ENCODE measurements around the gene TSPEAR.
"Not testable (repeated sequence)": the region's sequence is repeated elsewhere in the genome, so short reads cannot be mapped to it uniquely, and the experiment has no call there.

Gene TSPEAR

DNA sequence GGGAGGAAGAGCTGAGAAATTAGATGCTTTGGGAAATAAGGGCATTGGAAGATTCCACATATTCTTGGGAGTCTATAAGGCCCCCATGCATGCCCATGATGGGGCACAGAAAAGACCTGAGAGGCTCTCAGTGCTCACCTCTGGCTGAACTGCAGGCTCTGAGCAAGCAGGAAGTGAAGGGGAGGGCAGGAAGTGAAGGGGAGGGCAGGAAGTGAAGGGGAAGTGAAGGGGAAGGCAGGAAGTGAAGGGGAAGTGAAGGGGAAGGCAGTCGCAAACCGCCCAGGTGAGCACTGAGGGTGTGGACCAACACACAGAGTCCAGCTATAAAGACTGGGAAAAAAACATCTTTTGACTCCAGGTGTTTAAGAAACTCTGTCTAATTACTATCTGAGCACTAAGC lies 80.9 kb downstream of the TSPEAR start:
- Histone ChIP-seq H3K4me3 (no peak overlapping the region), H3K27me3 (no peaks in the 10 kb centered on the region), H3K4me1 (peaks cover 0 to 21% (median 13%) of the 10 kb centered on the region in 10 experiments; a peak in 16 of 20 replicates), H4K20me1 (no peaks in the 10 kb centered on the region), H3K36me3 (no peaks in the 10 kb centered on the region), H3K9me3 (replicated peaks in 1 of 11) (peaks cover 37 to 51% (median 40%) of the 10 kb centered on the region in 11 experiments), H3K9ac (no peak overlapping the region), H3K27ac (no peak overlapping the region), H3K4me2 (peak overlapping the region in 9 of 11 experiments; percentile 3 to 64 (median 34); a peak in 14 of 22 replicates)
- TF ChIP-seq Cebpa-rat (IDR thresholded peaks at IDR 0.05), result no peak

DNA sequence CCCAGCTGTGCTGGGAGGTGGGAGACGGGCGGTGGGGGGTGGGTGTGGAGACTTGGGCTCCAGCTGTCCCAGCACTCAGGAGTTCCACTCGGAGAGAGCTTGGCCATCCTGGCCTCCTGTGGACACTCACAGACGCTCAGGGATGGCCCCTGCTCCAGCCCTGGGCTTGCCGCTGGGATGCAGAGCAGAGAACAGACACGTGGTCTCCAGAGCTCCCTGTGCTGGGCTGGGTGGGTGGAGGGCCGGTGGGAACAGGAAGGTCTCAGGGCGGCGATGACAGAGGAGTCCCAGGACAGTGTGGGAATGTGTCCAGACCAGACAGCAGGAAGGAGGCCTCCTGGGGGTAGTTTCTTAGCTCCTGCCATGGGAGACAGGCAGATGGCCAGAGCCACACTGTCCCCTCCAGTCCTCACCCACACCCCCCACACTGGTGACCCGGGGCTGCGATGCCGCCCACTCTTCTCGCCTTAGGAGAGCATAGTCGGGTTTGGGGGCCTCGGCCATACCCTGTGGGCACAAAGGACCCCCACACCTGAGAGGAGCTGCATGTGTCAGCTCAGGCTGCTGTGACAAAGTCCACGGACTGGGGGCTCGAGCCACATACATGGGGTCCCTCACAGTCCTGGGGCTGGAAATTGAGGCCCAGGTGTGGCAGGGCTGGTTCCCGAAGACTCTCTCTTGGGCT lies 82.5 kb downstream of the TSPEAR start:
- no peaks in the 10 kb centered on the region for H4K20me1 ChIP-seq
- no peak overlapping the region for H3K9ac ChIP-seq
- H3K4me3 ChIP-seq, result no peak overlapping the region
- peaks cover 53 to 64% (median 56%) of the 10 kb centered on the region in 11 experiments for H3K9me3 ChIP-seq (replicated peaks in 1 of 11)
- no peak overlapping the region for H3K27ac ChIP-seq
- H3K27me3 ChIP-seq, result no peaks in the 10 kb centered on the region
- TF ChIP-seq Cebpa-rat (IDR thresholded peaks at IDR 0.05), result no peak
- H3K4me1 ChIP-seq, result peaks cover 0 to 21% (median 13%) of the 10 kb centered on the region in 10 experiments; a peak in 16 of 20 replicates
- H3K36me3 ChIP-seq, result no peaks in the 10 kb centered on the region
- H3K4me2 ChIP-seq, result no peak overlapping the region

DNA sequence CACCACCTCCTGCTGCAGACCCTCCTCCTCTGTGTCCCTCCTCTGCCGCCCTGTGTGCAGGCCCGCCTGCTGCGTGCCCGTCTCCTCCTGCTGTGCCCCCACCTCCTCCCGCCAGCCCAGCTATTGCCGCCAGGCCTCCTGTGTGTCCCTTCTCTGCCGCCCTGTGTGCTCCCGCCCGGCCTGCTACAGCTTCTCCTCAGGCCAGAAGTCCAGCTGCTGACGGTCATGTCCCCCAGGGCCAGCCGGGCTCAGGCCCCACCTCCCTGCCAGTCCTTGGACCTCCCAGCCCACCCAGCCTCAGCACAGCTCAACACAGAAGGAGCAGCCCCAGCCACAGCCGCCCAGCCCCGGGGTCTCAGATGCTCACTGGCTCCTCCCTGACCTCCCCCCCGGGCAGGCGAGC lies 83.5 kb downstream of the TSPEAR start:
- H4K20me1 ChIP-seq, H3K36me3 ChIP-seq, H3K27ac ChIP-seq, H3K27me3 ChIP-seq, H3K4me3 ChIP-seq, H3K9ac ChIP-seq: not testable (repeated sequence)
- Histone ChIP-seq H3K4me1 (peaks cover 0 to 21% (median 13%) of the 10 kb centered on the region in 10 experiments; a peak in 18 of 20 replicates), H3K9me3 (replicated peaks in 1 of 11) (peaks cover 63 to 74% (median 66%) of the 10 kb centered on the region in 11 experiments), H3K4me2 (0 out of 22 replicates have a peak overlapping the region, but pooled peaks of 1 of the 11 experiments have one; percentile 15)

DNA sequence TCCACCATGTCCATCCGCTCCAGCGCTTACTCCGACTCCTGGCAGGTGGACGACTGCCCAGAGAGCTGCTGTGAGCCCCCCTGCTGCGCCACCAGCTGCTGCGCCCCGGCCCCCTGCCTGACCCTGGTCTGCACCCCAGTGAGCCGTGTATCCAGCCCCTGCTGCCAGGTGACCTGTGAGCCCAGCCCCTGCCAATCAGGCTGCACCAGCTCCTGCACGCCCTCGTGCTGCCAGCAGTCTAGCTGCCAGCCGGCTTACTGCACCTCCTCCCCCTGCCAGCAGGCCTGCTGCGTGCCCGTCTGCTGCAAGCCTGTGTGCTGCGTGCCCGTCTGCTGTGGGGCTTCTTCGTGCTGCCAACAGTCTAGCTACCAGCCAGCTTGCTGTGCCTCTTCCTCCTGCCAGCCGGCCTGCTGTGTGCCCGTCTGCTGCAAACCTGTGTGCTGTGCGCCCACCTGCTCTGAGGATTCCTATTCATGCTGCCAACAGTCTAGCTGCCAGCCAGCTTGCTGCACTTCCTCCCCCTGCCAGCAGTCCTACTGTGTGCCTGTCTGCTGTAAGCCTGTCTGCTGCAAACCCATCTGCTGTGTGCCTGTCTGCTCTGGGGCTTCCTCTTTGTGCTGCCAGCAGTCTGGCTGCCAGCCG lies 84.1 kb downstream of the TSPEAR start:
- H4K20me1 ChIP-seq, H3K4me2 ChIP-seq, H3K27ac ChIP-seq, H3K4me3 ChIP-seq, H3K36me3 ChIP-seq, H3K9ac ChIP-seq, H3K27me3 ChIP-seq: not testable (repeated sequence)
- Histone ChIP-seq H3K9me3 (replicated peaks in 1 of 11) (peaks cover 61 to 75% (median 66%) of the 10 kb centered on the region in 11 experiments), H3K4me1 (peaks cover 2 to 23% (median 14%) of the 10 kb centered on the region in 10 experiments; a peak in 18 of 20 replicates)

DNA sequence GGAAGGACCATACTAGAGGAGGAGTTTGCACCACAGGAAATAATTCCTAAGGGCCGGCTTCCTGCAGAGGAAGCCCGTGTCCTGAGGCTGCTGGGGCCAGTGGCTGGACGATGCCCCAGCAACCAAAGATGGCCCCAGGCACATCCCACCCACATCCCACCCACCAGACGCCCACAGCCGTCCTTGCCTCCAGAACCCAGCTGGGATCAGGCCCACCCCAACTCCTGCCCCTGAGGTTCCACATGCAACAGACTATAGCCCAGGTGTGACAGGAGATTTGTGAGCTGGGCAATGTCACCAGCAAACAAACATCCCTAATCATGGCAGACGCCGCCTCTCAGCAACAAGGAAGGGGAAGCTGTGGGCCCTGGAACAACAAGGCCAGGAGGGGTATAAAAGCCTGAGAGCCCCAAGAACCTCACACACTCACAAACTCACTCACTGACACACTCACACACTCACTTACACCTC lies 84.7 kb downstream of the TSPEAR start, which contains the start of gene KRTAP10-9:
TSS of gene KRTAP10-9 (plus strand) at position 421 of the 471 bp plus-strand sequence. CDS start 79 bp downstream, outside the sequence.
- Histone ChIP-seq H3K9me3 (replicated peaks in 1 of 11) (peaks cover 55 to 73% (median 61%) of the 10 kb centered on the region in 11 experiments), H4K20me1 (no peaks in the 10 kb centered on the region), H3K9ac (no peak within 1 kb of the TSS), H3K4me3 (no peak within 1 kb of the TSS), H3K36me3 (no peaks in the 10 kb centered on the region), H3K27me3 (no peaks in the 10 kb centered on the region), H3K4me1 (peaks cover 6 to 24% (median 14%) of the 10 kb centered on the region in 10 experiments; a peak in 18 of 20 replicates), H3K27ac (no peak within 1 kb of the TSS), H3K4me2 (peak within 1 kb of the TSS in 2 of 11 experiments; percentile 15 to 18; a peak in 1 of 22 replicates)
- TF ChIP-seq Cebpa-rat (IDR thresholded peaks at IDR 0.05), result no peak

DNA sequence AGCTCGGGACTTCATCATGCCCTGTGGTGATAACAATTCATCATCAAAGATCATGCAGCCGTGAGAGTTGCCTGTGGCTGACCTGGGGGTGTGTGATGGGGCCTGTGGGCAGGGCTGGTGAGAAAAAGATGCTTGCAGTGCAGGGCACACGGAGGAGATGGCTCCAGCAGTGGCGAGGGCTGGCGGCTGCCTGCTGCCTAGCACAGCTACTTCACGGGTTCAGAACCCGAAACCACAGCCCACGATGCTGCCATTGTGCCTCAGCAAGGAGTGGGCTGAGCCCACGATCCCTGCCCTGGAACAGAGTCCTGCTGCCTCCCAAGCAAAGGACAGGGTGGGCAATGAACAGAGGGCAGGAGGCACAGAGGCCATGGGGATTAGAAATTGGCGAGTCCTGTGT lies 85.1 kb downstream of the TSPEAR start:
- Histone ChIP-seq H3K36me3 (no peaks in the 10 kb centered on the region), H3K9me3 (replicated peaks in 1 of 11) (peaks cover 50 to 72% (median 57%) of the 10 kb centered on the region in 11 experiments), H3K27ac (no peak overlapping the region), H4K20me1 (no peaks in the 10 kb centered on the region), H3K4me3 (no peak overlapping the region), H3K4me1 (peaks cover 6 to 24% (median 14%) of the 10 kb centered on the region in 10 experiments; a peak in 18 of 20 replicates), H3K4me2 (peak overlapping the region in 1 of 11 experiments; percentile 18; a peak in 1 of 22 replicates), H3K27me3 (no peaks in the 10 kb centered on the region), H3K9ac (no peak overlapping the region)
- TF ChIP-seq Cebpa-rat (IDR thresholded peaks at IDR 0.05), result no peak

DNA sequence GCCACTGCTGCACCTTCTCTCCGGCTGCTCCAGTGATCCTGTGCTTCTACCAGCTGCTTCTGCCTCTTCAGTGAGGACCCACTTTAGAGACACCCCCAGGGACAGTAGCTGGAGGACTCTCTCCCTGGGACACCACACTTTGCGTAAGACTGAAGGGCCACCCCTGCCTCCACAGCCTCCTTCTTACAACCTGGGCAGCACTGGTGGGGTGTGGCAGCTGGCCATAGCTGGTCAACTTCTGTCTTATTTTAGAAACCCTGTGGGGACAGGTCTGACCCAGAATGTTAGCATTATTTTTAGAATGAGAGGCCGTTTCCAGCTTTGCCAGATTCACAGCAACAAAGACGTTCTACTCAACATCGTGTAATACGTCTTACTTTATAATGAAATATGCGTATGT lies 85.6 kb downstream of the TSPEAR start:
- Histone ChIP-seq H3K4me3 (no peak overlapping the region), H3K27ac (no peak overlapping the region), H3K9ac (no peak overlapping the region), H3K9me3 (replicated peaks in 1 of 11) (peaks cover 45 to 68% (median 52%) of the 10 kb centered on the region in 11 experiments), H3K36me3 (no peaks in the 10 kb centered on the region), H4K20me1 (no peaks in the 10 kb centered on the region), H3K4me1 (peaks cover 6 to 24% (median 14%) of the 10 kb centered on the region in 10 experiments; a peak in 18 of 20 replicates), H3K27me3 (no peaks in the 10 kb centered on the region), H3K4me2 (no peak overlapping the region)
- TF ChIP-seq Cebpa-rat (IDR thresholded peaks at IDR 0.05), result no peak

DNA sequence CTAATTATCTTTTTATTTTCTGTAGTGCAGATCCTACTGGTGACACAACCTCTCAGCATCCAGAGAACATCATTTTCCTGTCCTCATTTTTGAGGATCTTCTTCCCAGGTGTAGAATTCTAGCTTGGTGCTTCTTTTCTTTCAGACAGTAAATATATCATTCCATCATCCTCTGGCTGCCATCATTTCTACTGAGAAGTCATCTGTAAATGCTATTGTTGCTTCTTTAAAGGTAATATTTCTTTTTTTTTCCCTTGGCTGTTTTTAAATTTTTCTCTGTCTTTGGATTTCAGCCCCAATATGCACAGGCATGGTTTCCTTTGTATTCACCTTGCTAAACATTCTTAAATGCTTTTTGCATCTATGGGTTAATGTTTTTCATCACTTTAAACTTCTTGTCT lies 87.8 kb downstream of the TSPEAR start:
- H3K27me3 ChIP-seq, result no peaks in the 10 kb centered on the region
- no peak overlapping the region for H3K4me3 ChIP-seq
- no peaks in the 10 kb centered on the region for H3K36me3 ChIP-seq
- peaks cover 40 to 58% (median 46%) of the 10 kb centered on the region in 11 experiments for H3K9me3 ChIP-seq (replicated peaks in 1 of 11)
- no peak overlapping the region for H3K27ac ChIP-seq
- H3K9ac ChIP-seq, result no peak overlapping the region
- no peak overlapping the region for H3K4me2 ChIP-seq
- no peak for TF ChIP-seq Cebpa-rat (IDR thresholded peaks at IDR 0.05)
- H3K4me1 ChIP-seq, result peaks cover 7 to 22% (median 13%) of the 10 kb centered on the region in 10 experiments
- no peaks in the 10 kb centered on the region for H4K20me1 ChIP-seq

DNA sequence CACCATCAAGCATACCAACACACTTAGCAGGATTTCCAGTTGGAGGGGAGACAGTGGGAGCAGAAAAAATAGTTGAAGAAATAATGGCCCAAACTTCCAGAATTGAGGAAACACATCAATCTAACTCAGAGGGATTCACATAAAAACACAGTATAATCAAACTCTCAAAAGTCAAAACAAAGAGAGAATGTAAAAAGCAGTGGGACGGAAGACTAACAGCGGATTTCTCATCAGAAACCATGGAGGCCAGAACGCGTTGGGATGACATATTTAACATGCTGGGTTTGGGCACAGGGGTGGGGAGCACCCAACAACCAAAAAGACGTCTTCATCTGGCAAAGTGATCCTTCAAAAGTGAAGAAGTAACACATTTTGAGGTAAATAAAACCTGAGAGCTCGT lies 91.5 kb downstream of the TSPEAR start:
- H3K4me1 ChIP-seq, result peaks cover 36 to 48% (median 42%) of the 10 kb centered on the region in 10 experiments
- peaks cover 29 to 49% (median 37%) of the 10 kb centered on the region in 11 experiments for H3K9me3 ChIP-seq (replicated peaks in 1 of 11)
- no peak overlapping the region for H3K9ac ChIP-seq
- H3K36me3 ChIP-seq, result no peaks in the 10 kb centered on the region
- TF ChIP-seq Cebpa-rat (IDR thresholded peaks at IDR 0.05), result no peak
- H4K20me1 ChIP-seq, result no peaks in the 10 kb centered on the region
- H3K27me3 ChIP-seq, result peaks cover 0 to 5% (median 0%) of the 10 kb centered on the region in 11 experiments; a peak in 3 of 22 replicates
- no peak overlapping the region for H3K4me3 ChIP-seq
- H3K27ac ChIP-seq, result no peak overlapping the region
- H3K4me2 ChIP-seq, result no peak overlapping the region

Measured in BLaER1 treated with 17β-estradiol and CSF1 and Interleukin-3, amounts not matched to agents 10 nM and 100 nM (cell line).